SK-N-SH treated with all-trans-retinoic acid at 6 μM for 48 hours (cell line): ENCODE results near the gene LGR5.

ENCODE experiments used
- PATZ1 ChIP-seq: fragments of 250-450 bp; sonication (Bioruptor Pico); IDR thresholded peaks from 2 replicates; pipeline ENCODE4 v1.8.0; 2020; ENCODE audit warnings: mild to moderate bottlenecking, moderate library complexity, borderline replicate concordance
- TOX ChIP-seq: fragments of 250-450 bp; sonication (Bioruptor Pico); IDR thresholded peaks from 2 replicates; pipeline ENCODE4 v1.8.0; 2021; ENCODE audit warnings: mild to moderate bottlenecking, moderate library complexity, borderline replicate concordance
- ZFP3 ChIP-seq: fragments of 250-450 bp; sonication (Bioruptor Pico); IDR thresholded peaks from 2 replicates; pipeline ENCODE4 v1.5.0; 2020; ENCODE audit warnings: mild to moderate bottlenecking, moderate library complexity
- ZFP30 ChIP-seq: fragments of 450-650 bp; formaldehyde crosslinking; IDR thresholded peaks from 2 replicates; pipeline ENCODE4 v1.5.0; 2022; ENCODE audit warnings: mild to moderate bottlenecking, moderate library complexity

GRCh38 chr12:71399197-71399596 lies 40.4 kb upstream of the LGR5 start:
- TF ChIP-seq ZFP3 (CRISPR knock-in tag) (no peak), ZFP30 (CRISPR knock-in tag) (no peak), TOX (CRISPR knock-in tag) (no peak), PATZ1 (CRISPR knock-in tag) (no peak)
